IPS-20b (cell line): ENCODE results near the gene SLC22A7.

Source experiments
- H3K27ac ChIP-seq: one replicate; pipeline ENCODE4 v1.5.1; 2013; ENCODE audit warnings: low read length
- H3K27me3 ChIP-seq: 2 replicates; pipeline ENCODE4 v1.6.1; 2013; ENCODE audit warnings: mild to moderate bottlenecking, low read length, inconsistent platforms; ENCODE audit not compliant: insufficient read depth
- H3K36me3 ChIP-seq: 2 replicates; pipeline ENCODE4 v1.6.1; 2013; ENCODE audit warnings: low read depth, mild to moderate bottlenecking, inconsistent platforms, low read length, moderate library complexity; ENCODE audit not compliant: insufficient read depth
- H3K4me1 ChIP-seq: 2 replicates; pipeline ENCODE4 v1.6.1; 2013; ENCODE audit warnings: mild to moderate bottlenecking, control low read depth, inconsistent platforms, low read length, moderate library complexity; ENCODE audit not compliant: insufficient read depth
- H3K4me3 ChIP-seq: 2 replicates; pipeline ENCODE4 v1.5.1; 2013; ENCODE audit warnings: mild to moderate bottlenecking, low read length, inconsistent platforms
- H3K9ac ChIP-seq: 2 replicates; pipeline ENCODE4 v1.6.1; 2013; ENCODE audit warnings: low read depth, mild to moderate bottlenecking, inconsistent platforms, low read length, moderate library complexity
- H3K9me3 ChIP-seq: 2 replicates; pipeline ENCODE4 v1.6.1; 2013; ENCODE audit warnings: mild to moderate bottlenecking, low read depth, low read length, inconsistent platforms; ENCODE audit not compliant: insufficient read depth

SLC22A7 gene

GRCh38 chr6:43277643-43278523, 20.2 kb upstream of the SLC22A7 start:
- peaks cover 24% of the 10 kb centered on the region for H3K4me1 ChIP-seq
- peaks cover 52% of the 10 kb centered on the region for H3K27me3 ChIP-seq
- no peaks in the 10 kb centered on the region for H3K9me3 ChIP-seq
- no peak overlapping the region for H3K27ac ChIP-seq
- no peak overlapping the region; the same call in 1 of the 2 replicates for H3K4me3 ChIP-seq
- H3K9ac ChIP-seq = no peak overlapping the region
- no peaks in the 10 kb centered on the region for H3K36me3 ChIP-seq

DNA sequence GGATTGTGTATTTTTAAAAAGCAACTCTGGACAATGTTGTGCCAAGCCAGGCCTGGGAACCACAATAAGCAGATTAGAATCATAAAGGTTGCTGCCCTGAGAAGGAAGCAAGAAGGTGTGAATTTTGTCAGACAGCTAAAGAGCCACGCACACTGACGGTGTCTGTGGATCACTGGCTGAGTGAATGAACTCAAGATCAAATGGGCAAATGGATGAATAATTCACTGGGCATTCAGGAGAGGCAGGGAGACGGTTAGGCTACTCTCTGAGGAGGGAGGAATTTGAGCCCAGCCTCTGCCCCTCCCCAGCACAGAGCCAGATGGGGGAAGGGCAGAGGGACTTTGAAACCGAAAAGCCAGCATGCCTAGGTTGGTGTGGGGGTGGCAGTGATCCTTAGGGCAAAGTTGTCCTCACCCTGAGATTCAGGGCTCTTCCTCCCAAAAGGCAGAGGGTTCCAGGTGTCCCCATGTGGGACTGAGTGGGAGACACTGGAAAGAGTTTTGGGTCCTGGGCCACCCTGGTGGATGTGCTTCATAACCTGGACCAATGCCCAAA, 19.5 kb upstream of the SLC22A7 start:
- no peaks in the 10 kb centered on the region for H3K36me3 ChIP-seq
- H3K9ac ChIP-seq = no peak overlapping the region
- H3K4me1 ChIP-seq = peaks cover 24% of the 10 kb centered on the region
- no peak overlapping the region for H3K27ac ChIP-seq
- no peaks in the 10 kb centered on the region for H3K9me3 ChIP-seq
- peak overlapping the region; percentile 0; the same call in 1 of the 2 replicates for H3K4me3 ChIP-seq
- peaks cover 45% of the 10 kb centered on the region for H3K27me3 ChIP-seq

GRCh38 chr6:43280234-43280633, 17.8 kb upstream of the SLC22A7 start:
- H3K27me3 ChIP-seq = peaks cover 28% of the 10 kb centered on the region
- no peak overlapping the region for H3K9ac ChIP-seq
- H3K4me3 ChIP-seq = no peak overlapping the region
- no peaks in the 10 kb centered on the region for H3K36me3 ChIP-seq
- H3K4me1 ChIP-seq = peaks cover 24% of the 10 kb centered on the region
- no peak overlapping the region for H3K27ac ChIP-seq
- H3K9me3 ChIP-seq = no peaks in the 10 kb centered on the region

DNA sequence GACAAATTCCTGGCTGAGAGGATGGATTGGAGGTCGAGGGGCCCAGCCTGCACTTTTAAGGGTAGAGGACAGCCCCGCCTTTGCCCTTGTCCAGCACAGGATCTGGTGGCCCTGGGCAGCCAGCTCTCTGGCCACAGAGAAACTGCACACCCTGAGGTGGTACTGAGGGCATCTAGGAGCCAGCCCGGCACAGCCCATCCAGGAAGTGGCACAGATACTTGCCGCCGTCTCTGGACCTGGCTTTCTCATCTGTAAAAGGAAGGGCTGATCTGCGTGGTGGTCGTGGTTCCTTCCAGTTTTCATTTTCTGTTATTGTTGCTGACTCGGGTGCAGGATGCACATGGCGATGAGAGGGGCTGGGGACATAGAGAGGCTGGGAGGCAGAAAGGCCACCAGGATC, 16.0 kb upstream of the SLC22A7 start:
- Histone ChIP-seq H3K9ac (no peak overlapping the region), H3K4me1 (peaks cover 17% of the 10 kb centered on the region; the same call in 1 of the 2 replicates), H3K27me3 (peaks cover 20% of the 10 kb centered on the region)

DNA sequence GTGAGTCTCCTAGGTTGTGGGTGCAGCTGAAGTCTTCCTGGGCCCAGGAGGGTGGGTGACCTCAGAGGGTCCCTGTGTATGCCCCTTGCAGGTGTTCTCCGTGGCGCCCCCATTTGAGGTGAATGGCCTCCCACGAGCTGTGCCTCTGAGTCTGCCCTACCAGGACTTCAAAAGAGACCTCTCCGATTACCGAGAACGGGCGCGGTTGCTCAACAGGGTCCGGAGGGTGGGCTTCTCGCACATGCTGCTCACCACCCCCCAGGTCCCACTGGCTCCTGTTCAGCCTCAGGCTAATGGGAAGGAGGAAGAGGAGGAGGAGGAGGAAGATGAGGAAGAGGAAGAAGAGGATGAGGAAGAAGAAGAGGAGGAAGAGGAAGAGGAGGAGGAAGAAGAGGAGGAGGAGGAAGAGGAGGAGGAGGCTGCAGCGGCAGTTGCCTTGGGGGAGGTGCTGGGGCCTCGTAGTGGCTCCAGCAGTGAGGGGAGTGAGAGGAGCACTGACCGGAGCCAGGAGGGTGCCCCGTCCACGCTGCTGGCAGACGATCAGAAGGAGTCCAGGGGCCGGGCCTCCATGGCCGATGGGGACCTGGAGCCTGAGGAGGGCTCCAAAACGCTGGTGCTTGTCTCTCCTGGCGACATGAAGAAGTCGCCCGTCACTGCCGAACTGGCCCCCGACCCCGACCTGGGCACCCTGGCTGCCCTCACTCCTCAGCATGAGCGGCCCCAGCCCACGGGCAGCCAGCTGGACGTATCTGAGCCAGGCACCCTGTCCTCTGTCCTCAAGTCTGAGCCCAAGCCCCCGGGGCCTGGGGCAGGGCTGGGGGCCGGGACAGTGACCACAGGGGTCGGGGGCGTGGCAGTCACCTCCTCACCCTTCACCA, 15.2 kb upstream of the SLC22A7 start:
- Histone ChIP-seq H3K9ac (no peak overlapping the region), H3K4me1 (peaks cover 15% of the 10 kb centered on the region; the same call in 1 of the 2 replicates), H3K36me3 (no peaks in the 10 kb centered on the region), H3K27ac (no peak overlapping the region), H3K4me3 (no peak overlapping the region), H3K9me3 (no peaks in the 10 kb centered on the region), H3K27me3 (peaks cover 12% of the 10 kb centered on the region)

More for the DNA sequence above, 16.0 kb upstream of the SLC22A7 start:
- Histone ChIP-seq H3K4me3 (no peak overlapping the region), H3K27ac (no peak overlapping the region), H3K36me3 (no peaks in the 10 kb centered on the region), H3K9me3 (no peaks in the 10 kb centered on the region)

DNA sequence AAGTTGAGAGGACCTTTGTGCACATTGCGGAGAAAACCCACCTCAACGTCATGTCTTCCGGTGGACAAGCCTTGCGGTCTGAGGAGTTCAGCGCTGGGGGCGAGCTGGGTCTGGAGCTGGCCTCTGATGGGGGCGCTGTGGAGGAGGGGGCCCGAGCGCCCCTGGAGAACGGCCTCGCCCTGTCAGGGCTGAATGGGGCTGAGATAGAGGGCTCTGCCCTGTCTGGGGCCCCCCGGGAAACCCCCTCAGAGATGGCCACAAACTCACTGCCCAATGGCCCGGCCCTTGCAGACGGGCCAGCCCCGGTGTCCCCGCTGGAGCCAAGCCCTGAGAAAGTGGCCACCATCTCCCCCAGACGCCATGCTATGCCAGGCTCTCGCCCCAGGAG, 14.6 kb upstream of the SLC22A7 start:
- H3K9ac ChIP-seq = no peak overlapping the region
- no peak overlapping the region for H3K27ac ChIP-seq
- peaks cover 9% of the 10 kb centered on the region; the same call in 1 of the 2 replicates for H3K4me1 ChIP-seq
- no peak overlapping the region for H3K4me3 ChIP-seq
- H3K9me3 ChIP-seq = no peaks in the 10 kb centered on the region
- H3K36me3 ChIP-seq = no peaks in the 10 kb centered on the region
- peaks cover 10% of the 10 kb centered on the region for H3K27me3 ChIP-seq

DNA sequence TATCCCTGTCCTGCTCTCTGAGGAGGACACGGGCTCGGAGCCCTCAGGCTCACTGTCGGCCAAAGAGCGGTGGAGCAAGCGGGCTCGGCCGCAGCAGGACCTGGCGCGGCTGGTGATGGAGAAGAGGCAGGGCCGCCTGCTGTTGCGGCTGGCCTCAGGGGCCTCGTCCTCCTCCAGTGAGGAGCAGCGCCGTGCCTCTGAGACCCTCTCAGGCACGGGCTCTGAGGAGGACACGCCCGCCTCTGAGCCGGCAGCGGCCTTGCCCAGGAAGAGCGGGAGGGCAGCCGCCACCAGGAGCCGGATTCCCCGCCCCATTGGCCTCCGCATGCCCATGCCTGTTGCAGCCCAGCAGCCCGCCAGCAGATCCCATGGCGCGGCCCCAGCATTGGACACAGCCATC, 14.2 kb upstream of the SLC22A7 start:
- no peaks in the 10 kb centered on the region for H3K9me3 ChIP-seq
- H3K27me3 ChIP-seq = peaks cover 10% of the 10 kb centered on the region
- H3K9ac ChIP-seq = no peak overlapping the region
- H3K36me3 ChIP-seq = no peaks in the 10 kb centered on the region
- peaks cover 5% of the 10 kb centered on the region; the same call in 1 of the 2 replicates for H3K4me1 ChIP-seq
- no peak overlapping the region for H3K27ac ChIP-seq
- H3K4me3 ChIP-seq = no peak overlapping the region

GRCh38 chr6:43284991-43285781, 12.9 kb upstream of the SLC22A7 start:
- 0 out of 2 replicates have a peak, but pooled peaks cover 2% of the 10 kb centered on the region for H3K4me1 ChIP-seq
- peaks cover 10% of the 10 kb centered on the region for H3K27me3 ChIP-seq
- H3K27ac ChIP-seq = no peak overlapping the region
- H3K9me3 ChIP-seq = no peaks in the 10 kb centered on the region
- H3K9ac ChIP-seq = no peak overlapping the region
- H3K36me3 ChIP-seq = no peaks in the 10 kb centered on the region
- H3K4me3 ChIP-seq = peak overlapping the region; percentile 42; the same call in 1 of the 2 replicates

DNA sequence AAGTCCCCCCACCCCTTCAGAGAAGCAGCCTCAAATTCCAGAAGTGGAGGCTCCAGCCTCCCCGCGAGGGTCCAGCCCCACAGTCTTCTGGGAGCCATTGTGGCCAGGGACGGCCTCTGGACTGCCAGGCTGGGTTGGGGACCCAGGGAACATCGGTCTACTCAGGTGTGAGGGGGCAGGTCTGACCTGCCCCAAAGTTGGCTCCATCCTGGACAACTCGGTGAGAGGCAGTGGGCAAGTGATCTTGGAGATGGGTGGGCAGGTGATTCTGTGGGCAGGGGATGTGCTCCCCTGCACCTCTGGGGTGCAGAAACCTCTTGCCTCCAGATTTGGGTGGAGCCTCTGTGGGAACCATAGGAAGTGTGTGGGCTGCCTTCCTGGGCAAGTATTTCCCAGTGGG, 12.2 kb upstream of the SLC22A7 start:
- H3K9ac ChIP-seq = no peak overlapping the region
- no peaks in the 10 kb centered on the region for H3K36me3 ChIP-seq
- H3K4me1 ChIP-seq = 0 out of 2 replicates have a peak, but pooled peaks cover 2% of the 10 kb centered on the region
- no peak overlapping the region for H3K4me3 ChIP-seq
- peaks cover 10% of the 10 kb centered on the region; the same call in 1 of the 2 replicates for H3K27me3 ChIP-seq
- no peak overlapping the region for H3K27ac ChIP-seq
- H3K9me3 ChIP-seq = no peaks in the 10 kb centered on the region

DNA sequence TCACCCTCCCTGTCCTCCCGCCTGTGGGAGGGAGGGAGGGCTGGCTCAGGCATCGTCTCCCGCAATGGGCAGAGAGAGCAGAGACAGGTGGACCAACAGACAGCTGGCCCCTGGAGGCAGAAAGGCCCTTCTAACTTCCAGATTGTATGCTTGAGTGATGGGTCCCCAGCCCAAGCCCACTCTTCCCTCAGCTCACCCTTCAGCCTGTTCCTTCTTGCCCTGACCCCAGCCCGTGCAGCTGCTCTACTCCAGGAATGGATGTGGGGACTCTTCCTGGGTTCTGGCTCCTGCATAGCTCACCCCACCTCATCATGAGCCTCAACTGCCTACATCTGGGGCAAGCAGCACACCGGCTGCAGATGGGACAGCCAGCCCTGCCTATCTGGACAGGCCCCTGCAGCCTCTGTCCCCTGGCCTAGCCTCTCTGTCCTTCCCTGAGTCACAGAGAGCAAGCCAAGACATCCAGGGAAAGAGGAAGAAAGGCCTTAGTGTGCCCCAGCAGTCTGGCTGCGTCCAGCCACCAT, 11.5 kb upstream of the SLC22A7 start:
- Histone ChIP-seq H3K27me3 (peaks cover 10% of the 10 kb centered on the region; the same call in 1 of the 2 replicates), H3K36me3 (no peaks in the 10 kb centered on the region), H3K4me3 (no peak overlapping the region), H3K27ac (no peak overlapping the region), H3K9ac (no peak overlapping the region), H3K9me3 (no peaks in the 10 kb centered on the region), H3K4me1 (0 out of 2 replicates have a peak, but pooled peaks cover 2% of the 10 kb centered on the region)
